Peyer's patch (tissue), 4 donors: Measurements from ENCODE around the gene TEX29. TPM values are rescaled to one million over a fixed set of nuclear protein-coding genes. Genes with fewer than 3 reads are reported as not detected.

ENCODE experiments used
- DNase-seq, 3 donors: peaks; one replicate each; pipeline ENCODE4 v3.0.0-alpha.2; 2017 to 2019
- H3K27ac ChIP-seq, 4 donors: fragments of 200-600 bp; sonication (generic); one replicate each; pipeline ENCODE4 v1.5.1; 2016 to 2019
- H3K27me3 ChIP-seq, 2 donors: fragments of 200-600 bp; sonication (generic); one replicate each; pipeline ENCODE4 v1.5.1; 2019
- H3K36me3 ChIP-seq, 3 donors: fragments of 200-600 bp; sonication (generic); one replicate each; pipeline ENCODE4 v1.5.1; 2016 to 2019
- H3K4me1 ChIP-seq, 4 donors: fragments of 200-600 bp; sonication (generic); one replicate each; pipeline ENCODE4 v1.5.1; 2016 to 2019
- H3K4me3 ChIP-seq, 4 donors: fragments of 200-600 bp; sonication (generic); 1 replicate in 3 of 4; 2 replicates in 1 of 4; pipeline ENCODE4 v1.5.1; 2016 to 2019; ENCODE audit warnings: mild to moderate bottlenecking in 1 of 4
- H3K9me3 ChIP-seq, 4 donors: fragments of 200-600 bp; sonication (generic); one replicate each; pipeline ENCODE4 v1.5.1; 2016 to 2019; ENCODE audit warnings: mild to moderate bottlenecking in 1 of 4
- CTCF ChIP-seq, 6 experiments: fragments of 450-650 bp in 4 of 6; fragments of 200-600 bp in 2 of 6; sonication (generic) in 1 of 6; IDR thresholded peaks; one replicate each; pipeline ENCODE4 v1.5.1; 2017 to 2019; ENCODE audit warnings: antibody characterized with exemption in 6 of 6, mild to moderate bottlenecking in 3 of 6, moderate library complexity in 1 of 6
- POLR2A ChIP-seq, 2 donors: fragments of 450-650 bp; IDR thresholded peaks; one replicate each; pipeline ENCODE4 v1.5.1; 2017; ENCODE audit warnings: antibody characterized with exemption in 2 of 2, mild to moderate bottlenecking in 2 of 2, moderate library complexity in 2 of 2
- total RNA-seq, 4 donors: library from RNA; depleted of rRNA; stranded (reverse); fragments of >200 nt; gene quantifications; one replicate each; pipeline ENCODE4 v1.1.0, GENCODE V29; 2016

The TEX29 gene
- total RNA-seq, 4 donors from 2014 or later: not detected

- TF ChIP-seq POLR2A (IDR thresholded peaks at IDR 0.05) (no peak), CTCF (IDR thresholded peaks at IDR 0.05) (no peak)
- H3K27ac ChIP-seq: no peak overlapping the region
- H3K27me3 ChIP-seq: no peaks in the 10 kb centered on the region
- H3K36me3 ChIP-seq: no peaks in the 10 kb centered on the region
- no peaks in the 10 kb centered on the region for H3K4me1 ChIP-seq
- H3K4me3 ChIP-seq: no peak overlapping the region
- DNase-seq: no peak
- H3K9me3 ChIP-seq: no peaks in the 10 kb centered on the region
These were observed 25.7 kb downstream of the TEX29 start for GRCh38 chr13:111346101-111346680.

DNA sequence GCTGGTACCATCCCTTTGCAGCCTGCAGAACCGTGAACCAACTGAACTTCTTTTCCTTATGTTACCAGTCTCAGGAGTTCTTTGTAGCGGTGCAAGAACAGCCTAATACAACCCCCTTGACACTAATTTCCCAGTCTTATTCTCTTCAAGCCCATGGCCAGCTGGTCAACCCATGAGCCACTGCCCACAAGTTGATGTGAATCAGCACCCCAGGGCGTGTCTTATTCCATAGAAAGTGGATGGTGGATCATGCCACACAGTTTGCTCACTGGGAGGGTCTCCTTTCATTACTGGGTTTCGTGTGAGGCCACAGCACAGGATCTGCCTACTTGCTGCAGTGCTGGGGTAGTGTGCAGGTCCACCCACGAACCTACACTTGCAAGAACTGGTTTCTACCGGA lies 27.0 kb downstream of the TEX29 start:
- Histone ChIP-seq H3K36me3 (no peaks in the 10 kb centered on the region), H3K27me3 (no peaks in the 10 kb centered on the region), H3K4me1 (no peaks in the 10 kb centered on the region), H3K9me3 (no peaks in the 10 kb centered on the region), H3K27ac (no peak overlapping the region), H3K4me3 (no peak overlapping the region)
- TF ChIP-seq CTCF (IDR thresholded peaks at IDR 0.05) (no peak), POLR2A (IDR thresholded peaks at IDR 0.05) (no peak)
- no peak for DNase-seq

- Histone ChIP-seq H3K27me3 (no peaks in the 10 kb centered on the region), H3K9me3 (no peaks in the 10 kb centered on the region), H3K36me3 (no peaks in the 10 kb centered on the region), H3K27ac (no peak overlapping the region), H3K4me1 (no peaks in the 10 kb centered on the region), H3K4me3 (no peak overlapping the region)
- DNase-seq: no peak
- TF ChIP-seq CTCF (IDR thresholded peaks at IDR 0.05): no peak
- TF ChIP-seq POLR2A (IDR thresholded peaks at IDR 0.05): no peak
These were observed 33.1 kb downstream of the TEX29 start for GRCh38 chr13:111353508-111353907.

GRCh38 chr13:111354789-111355188 lies 34.3 kb downstream of the TEX29 start:
- DNase-seq: no peak
- Histone ChIP-seq H3K4me1 (no peaks in the 10 kb centered on the region), H3K27me3 (no peaks in the 10 kb centered on the region), H3K4me3 (no peak overlapping the region), H3K27ac (no peak overlapping the region), H3K9me3 (no peaks in the 10 kb centered on the region), H3K36me3 (no peaks in the 10 kb centered on the region)
- TF ChIP-seq POLR2A (IDR thresholded peaks at IDR 0.05): no peak
- TF ChIP-seq CTCF (IDR thresholded peaks at IDR 0.05): no peak

DNA sequence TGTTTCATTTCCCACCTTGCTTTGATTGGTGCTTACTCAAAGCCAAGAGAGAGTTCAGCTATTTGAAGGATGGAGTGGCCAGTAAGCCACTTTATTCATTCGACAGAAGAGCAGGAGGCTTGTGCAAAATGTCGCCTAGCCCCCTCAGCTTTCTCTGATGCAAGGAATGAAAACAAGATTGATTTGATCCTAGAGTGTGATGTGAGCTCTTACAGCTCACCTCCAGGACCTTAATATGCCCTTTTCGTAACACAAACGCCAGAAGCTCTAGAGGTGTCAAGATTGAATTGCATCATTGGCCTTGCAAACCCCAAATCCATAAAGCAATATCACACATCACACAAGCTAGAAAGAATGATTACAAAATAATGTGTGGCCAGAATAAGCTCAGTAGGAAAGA lies 36.4 kb downstream of the TEX29 start:
- Histone ChIP-seq H3K9me3 (no peaks in the 10 kb centered on the region), H3K27me3 (no peaks in the 10 kb centered on the region), H3K36me3 (no peaks in the 10 kb centered on the region), H3K4me3 (no peak overlapping the region), H3K4me1 (no peaks in the 10 kb centered on the region), H3K27ac (no peak overlapping the region)
- TF ChIP-seq POLR2A (IDR thresholded peaks at IDR 0.05): no peak
- TF ChIP-seq CTCF (IDR thresholded peaks at IDR 0.05): no peak
- no peak for DNase-seq
